PC-9 (cell line): ENCODE data around the gene MTHFD1.

ENCODE experiments used
- CTCF ChIP-seq: fragments of 200-600 bp; sonication (generic); conservative IDR thresholded peaks from 2 replicates; pipeline ENCODE4 v1.6.1; 2017; ENCODE audit warnings: mixed run types, antibody characterized with exemption, mild to moderate bottlenecking, moderate library complexity
- EZH2 ChIP-seq: fragments of 200-600 bp; sonication (generic); IDR thresholded peaks from 2 replicates; pipeline ENCODE4 v1.8.0; 2017; ENCODE audit warnings: antibody characterized with exemption, low read depth

- TF ChIP-seq CTCF: no peak
- TF ChIP-seq EZH2: no peak
Observed at GRCh38 chr14:64502887-64503433, 114.8 kb downstream of the MTHFD1 start.
